CD4-positive, alpha-beta T cell (primary cell): ENCODE measurements around the gene MYO7B. TPM values are rescaled to one million over a fixed set of nuclear protein-coding genes. Genes with fewer than 3 reads are reported as not detected.

Source experiments
- ATAC-seq: fragments of 200-7000 bp; cut with Tn5 transposase; one replicate; pipeline ENCODE4 v1.10.0; 2022; ENCODE audit warnings: mild to moderate bottlenecking; ENCODE audit not compliant: poor library complexity
- CTCF ChIA-PET: fragments of 350-600 bp; sonication (Branson Sonifier 250); formaldehyde crosslinking; loops from one replicate; lab custom pipeline; 2021; ENCODE audit warnings: antibody characterized with exemption, inconsistent platforms; lab: Charles Lee
- POLR2A ChIA-PET: fragments of 350-600 bp; sonication (Branson Sonifier 250); formaldehyde crosslinking; loops from one replicate; lab custom pipeline; 2021; ENCODE audit warnings: antibody characterized with exemption, inconsistent platforms; lab: Charles Lee
- DNase-seq, 14 experiments: peaks; one replicate each; pipeline ENCODE4 v3.0.0-alpha.2; 2013 to 2020; ENCODE audit warnings: mixed read lengths in 2 of 14
- H3K27ac ChIP-seq, 2 donors: one replicate each; pipeline versions ENCODE4 v1.5.1 to v1.7.0; 2013; ENCODE audit warnings: low read length in 2 of 2, low read depth in 1 of 2, mild to moderate bottlenecking in 1 of 2
- H3K27me3 ChIP-seq, 2 experiments: 1 replicate in 1 of 2; 2 replicates in 1 of 2; pipeline versions ENCODE4 v1.6.1 to v1.7.0; 2013; ENCODE audit warnings: low read length in 2 of 2, control low read depth in 1 of 2, mild to moderate bottlenecking in 1 of 2, moderate library complexity in 1 of 2; ENCODE audit not compliant: insufficient read depth in 2 of 2, control insufficient read depth in 1 of 2
- H3K36me3 ChIP-seq: one replicate; pipeline ENCODE4 v1.6.1; 2013; ENCODE audit warnings: low read length, control low read depth; ENCODE audit not compliant: insufficient read depth
- H3K4me1 ChIP-seq: one replicate; pipeline ENCODE4 v1.6.1; 2013; ENCODE audit warnings: low read length, control low read depth; ENCODE audit not compliant: insufficient read depth
- H3K4me3 ChIP-seq: one replicate; pipeline ENCODE4 v1.5.1; 2013; ENCODE audit warnings: mild to moderate bottlenecking, low read length, moderate library complexity
- H3K9me3 ChIP-seq, 2 experiments: 1 replicate in 1 of 2; 2 replicates in 1 of 2; pipeline versions ENCODE4 v1.6.1 to v1.7.0; 2013; ENCODE audit warnings: low read length in 2 of 2, mild to moderate bottlenecking in 2 of 2, control low read depth in 1 of 2, moderate library complexity in 1 of 2; ENCODE audit not compliant: control insufficient read depth in 1 of 2, insufficient read depth in 1 of 2
- H3K27ac Mint-ChIP-seq: one replicate; pipeline ENCODE4 v1.8.0; 2020; ENCODE audit warnings: mixed read lengths
- H3K27me3 Mint-ChIP-seq: one replicate; pipeline ENCODE4 v1.8.0; 2021; ENCODE audit warnings: mixed read lengths
- H3K36me3 Mint-ChIP-seq: one replicate; pipeline ENCODE4 v1.8.0; 2021; ENCODE audit warnings: low read depth, mixed read lengths
- H3K4me1 Mint-ChIP-seq: one replicate; pipeline ENCODE4 v1.8.0; 2021; ENCODE audit warnings: low read depth, mixed read lengths
- H3K4me3 Mint-ChIP-seq: one replicate; pipeline ENCODE4 v1.8.0; 2020; ENCODE audit warnings: mild to moderate bottlenecking, mixed read lengths
- H3K9me3 Mint-ChIP-seq: one replicate; pipeline ENCODE4 v1.8.0; 2020; ENCODE audit warnings: mixed read lengths
- intact Hi-C, 2 experiments: fragments of 100-400 bp; cut with DNase I in 1 of 2; cut with micrococcal nuclease in 1 of 2; formaldehyde crosslinking; loops; one replicate each; pipeline versions ENCODE4 v1.15.1 to v1.9.0; 2023 to 2025; cut with DNase I, micrococcal nuclease
- total RNA-seq, 174 experiments: library from RNA in 2 of 174; stranded (reverse) in 2 of 174; gene quantifications; one replicate each; pipeline ENCODE4 v1.2.3 and lab custom pipeline; 2021 to 2026
- TF ChIP-seq, protein P1 (sequence below): fragments of 200-600 bp; IDR thresholded peaks from one replicate; pipeline ENCODE4 v1.8.0; 2022; ENCODE audit warnings: antibody characterized with exemption, mild to moderate bottlenecking

Gene MYO7B
- total RNA-seq, 2 experiments from 2014 or later, result 0.05 to 0.14 TPM

DNA sequence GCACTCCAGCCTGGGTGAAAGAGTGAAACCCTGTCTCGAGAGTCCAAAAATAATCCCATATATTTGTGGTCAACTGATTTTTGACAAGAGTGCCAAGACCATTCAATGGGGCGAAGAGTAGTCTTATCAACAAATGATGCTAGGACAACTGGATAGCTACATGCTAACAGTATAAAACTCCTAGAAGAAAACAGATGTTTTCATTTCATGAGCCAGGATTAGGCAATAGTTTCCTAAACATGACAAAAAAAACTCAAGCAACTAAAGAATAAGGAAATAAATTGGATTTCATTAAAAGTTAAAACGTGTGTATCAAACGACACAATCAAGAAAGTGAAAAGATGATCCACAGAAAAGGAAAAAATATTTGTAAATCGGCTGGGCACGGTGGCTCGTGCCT lies 133.6 kb downstream of the MYO7B start:
- intact Hi-C loops, result no loop called here
- Mint-ChIP-seq H3K4me3 (no peak overlapping the region), H3K36me3 (no peaks in the 10 kb centered on the region), H3K27me3 (peaks cover 80% of the 10 kb centered on the region), H3K4me1 (no peaks in the 10 kb centered on the region), H3K9me3 (no peaks in the 10 kb centered on the region), H3K27ac (no peak overlapping the region)
- POLR2A ChIA-PET, result no interaction called here
- Histone ChIP-seq H3K9me3 (peaks cover 0 to 4% of the 10 kb centered on the region in 2 experiments), H3K4me3 (no peak overlapping the region), H3K27me3 (peaks cover 41 to 57% of the 10 kb centered on the region in 2 experiments), H3K36me3 (no peaks in the 10 kb centered on the region), H3K27ac (no peak overlapping the region), H3K4me1 (peaks cover 1% of the 10 kb centered on the region)
- TF ChIP-seq, protein P1, sequence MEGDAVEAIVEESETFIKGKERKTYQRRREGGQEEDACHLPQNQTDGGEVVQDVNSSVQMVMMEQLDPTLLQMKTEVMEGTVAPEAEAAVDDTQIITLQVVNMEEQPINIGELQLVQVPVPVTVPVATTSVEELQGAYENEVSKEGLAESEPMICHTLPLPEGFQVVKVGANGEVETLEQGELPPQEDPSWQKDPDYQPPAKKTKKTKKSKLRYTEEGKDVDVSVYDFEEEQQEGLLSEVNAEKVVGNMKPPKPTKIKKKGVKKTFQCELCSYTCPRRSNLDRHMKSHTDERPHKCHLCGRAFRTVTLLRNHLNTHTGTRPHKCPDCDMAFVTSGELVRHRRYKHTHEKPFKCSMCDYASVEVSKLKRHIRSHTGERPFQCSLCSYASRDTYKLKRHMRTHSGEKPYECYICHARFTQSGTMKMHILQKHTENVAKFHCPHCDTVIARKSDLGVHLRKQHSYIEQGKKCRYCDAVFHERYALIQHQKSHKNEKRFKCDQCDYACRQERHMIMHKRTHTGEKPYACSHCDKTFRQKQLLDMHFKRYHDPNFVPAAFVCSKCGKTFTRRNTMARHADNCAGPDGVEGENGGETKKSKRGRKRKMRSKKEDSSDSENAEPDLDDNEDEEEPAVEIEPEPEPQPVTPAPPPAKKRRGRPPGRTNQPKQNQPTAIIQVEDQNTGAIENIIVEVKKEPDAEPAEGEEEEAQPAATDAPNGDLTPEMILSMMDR, result no peak
- CTCF ChIA-PET, result no interaction called here
- DNase-seq (no peak), ATAC-seq (no peak)

DNA sequence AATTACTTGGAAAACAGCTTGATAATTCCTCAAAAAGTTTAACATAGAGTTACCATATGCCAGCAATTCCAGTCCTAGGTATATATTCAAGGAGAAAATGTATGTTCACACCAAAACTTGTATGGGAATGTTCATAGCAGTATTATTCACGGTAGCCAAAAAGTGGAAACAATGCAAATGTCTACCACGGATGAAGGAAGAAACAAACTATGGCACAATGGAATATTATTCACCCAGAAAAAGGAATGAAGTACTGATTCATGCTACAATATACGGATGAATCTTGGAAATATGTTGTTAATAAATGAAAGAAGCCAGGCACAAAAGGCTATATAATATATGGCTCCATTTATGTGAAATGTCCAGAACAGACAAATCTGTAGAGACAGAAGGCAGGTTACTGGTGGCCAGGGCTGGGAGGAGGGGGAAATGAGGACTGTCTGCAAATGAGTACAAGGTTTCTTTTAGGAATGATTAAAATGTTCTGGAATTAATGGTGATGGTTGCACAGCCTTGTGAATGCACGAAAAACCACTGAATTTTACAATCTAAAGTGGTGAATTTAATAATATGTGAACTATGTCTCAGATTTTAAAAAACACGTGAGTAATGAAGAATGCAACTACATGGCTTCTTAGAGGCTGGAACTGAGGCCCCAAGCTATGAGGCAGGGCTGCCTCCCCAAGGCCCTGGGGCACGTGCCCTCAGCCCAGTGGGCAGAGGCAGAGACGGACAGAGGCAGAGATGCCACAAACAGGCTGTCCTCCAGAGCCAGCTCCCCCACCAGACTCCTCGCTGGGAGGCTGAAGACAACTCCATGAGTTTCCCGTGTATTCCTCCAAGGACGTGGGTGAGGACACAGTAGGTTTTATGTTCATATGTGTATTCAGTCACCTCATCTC lies 134.8 kb downstream of the MYO7B start:
- no peaks in the 10 kb centered on the region for H3K9me3 Mint-ChIP-seq
- ChIA-PET CTCF (interaction anchor here (0.9 kb wide), 1 partner anchor 21 kb away, joined by 3 read pairs; no protein-coding TSS in a partner anchor), POLR2A (no interaction called here)
- peaks cover 0 to 8% of the 10 kb centered on the region in 2 experiments for H3K9me3 ChIP-seq
- peaks cover 38 to 54% of the 10 kb centered on the region in 2 experiments for H3K27me3 ChIP-seq
- no peaks in the 10 kb centered on the region for H3K4me1 Mint-ChIP-seq
- peaks cover 9% of the 10 kb centered on the region for H3K4me1 ChIP-seq
- DNase-seq (no peak), ATAC-seq (no peak)
- no peak overlapping the region for H3K4me3 Mint-ChIP-seq
- H3K27me3 Mint-ChIP-seq, result peaks cover 80% of the 10 kb centered on the region
- no peak overlapping the region for H3K4me3 ChIP-seq
- no peak overlapping the region for H3K27ac ChIP-seq
- TF ChIP-seq, protein P1, result no peak
- intact Hi-C loops, result no loop called here
- H3K36me3 Mint-ChIP-seq, result no peaks in the 10 kb centered on the region
- no peak overlapping the region for H3K27ac Mint-ChIP-seq
- no peaks in the 10 kb centered on the region for H3K36me3 ChIP-seq

DNA sequence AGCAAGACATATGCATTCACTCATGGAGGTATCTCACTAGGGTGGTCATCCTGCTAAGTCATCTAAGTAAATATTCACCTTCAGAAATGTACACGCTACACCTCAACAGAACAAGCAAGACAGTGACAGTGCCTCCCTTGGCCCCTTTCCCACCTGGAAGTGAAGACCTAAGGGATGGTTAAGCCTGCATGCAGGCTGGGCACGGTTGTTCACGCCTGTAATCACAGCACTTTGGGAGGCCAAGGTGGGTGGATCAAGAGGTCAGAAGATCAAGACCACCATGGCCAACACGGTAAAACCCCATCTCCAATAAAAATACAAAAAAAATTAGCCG lies 135.4 kb downstream of the MYO7B start:
- peaks cover 42 to 54% of the 10 kb centered on the region in 2 experiments for H3K27me3 ChIP-seq
- no peak for ATAC-seq
- CTCF ChIA-PET, result no interaction called here

More for the DNA sequence above, 135.4 kb downstream of the MYO7B start:
- Mint-ChIP-seq H3K27ac (no peak overlapping the region), H3K9me3 (no peaks in the 10 kb centered on the region), H3K36me3 (no peaks in the 10 kb centered on the region), H3K4me1 (peaks cover 4% of the 10 kb centered on the region), H3K27me3 (peaks cover 78% of the 10 kb centered on the region), H3K4me3 (no peak overlapping the region)
- POLR2A ChIA-PET, result no interaction called here
- Histone ChIP-seq H3K36me3 (no peaks in the 10 kb centered on the region), H3K27ac (no peak overlapping the region), H3K4me1 (peaks cover 15% of the 10 kb centered on the region), H3K9me3 (peaks cover 0 to 8% of the 10 kb centered on the region in 2 experiments), H3K4me3 (no peak overlapping the region)
- TF ChIP-seq, protein P1, result no peak
- no peak for DNase-seq
- intact Hi-C loops, result no loop called here
